HG02678 (cell line): Measurements from ENCODE around the gene PRR20A.
"Not testable (repeated sequence)": the region's sequence is repeated elsewhere in the genome, so short reads cannot be mapped to it uniquely, and the experiment has no call there.

ENCODE experiments used
- ATAC-seq: cut with Tn5 transposase; IDR thresholded peaks from one replicate; pipeline ENCODE4 v1.9.1; 2021; ENCODE audit warnings: mild to moderate bottlenecking, moderate library complexity; ENCODE audit not compliant: unreplicated experiment

The PRR20A gene

DNA sequence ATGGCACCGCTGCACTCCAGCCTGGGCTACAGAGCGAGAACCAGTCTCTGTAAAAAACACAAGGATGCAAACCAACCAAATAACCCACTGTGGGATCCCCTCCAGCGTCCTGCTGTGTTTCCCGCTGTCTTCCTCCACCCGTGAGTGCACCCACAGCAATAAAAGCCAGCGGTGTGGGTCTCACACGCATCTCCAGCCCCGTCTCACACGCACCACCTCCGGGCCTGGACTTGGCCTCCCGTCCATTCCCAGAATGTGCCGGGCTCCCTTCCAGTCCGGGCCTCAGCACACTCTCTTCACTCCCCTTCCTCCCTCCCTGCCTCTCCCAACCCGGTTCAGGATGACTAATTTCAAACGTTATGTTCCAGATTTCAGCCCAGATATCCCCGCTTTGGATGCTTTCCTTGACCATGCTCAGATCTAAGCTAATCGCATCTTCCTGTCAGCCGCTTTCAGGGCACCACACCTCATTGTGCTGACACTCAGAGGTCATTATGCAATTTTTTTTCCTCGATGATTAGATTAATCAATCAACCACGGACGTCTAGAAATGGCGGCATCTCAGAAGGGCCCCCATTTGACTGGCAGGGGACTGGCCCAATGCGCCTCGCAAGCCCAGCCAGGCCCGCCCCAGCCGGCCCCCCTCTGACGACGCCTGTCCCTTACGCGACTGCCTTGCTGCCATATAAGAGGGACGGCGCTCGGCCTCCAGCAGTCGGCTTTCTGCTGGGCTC, at the start of gene PRR20A:
TSS of gene PRR20A (plus strand) at position 684 of the 734 bp plus-strand sequence. CDS start 387 bp downstream, outside the sequence.
- ATAC-seq, result not testable (repeated sequence)

- no peak for ATAC-seq
These were observed 25.8 kb upstream of the PRR20A start for GRCh38 chr13:57114945-57115344.

DNA sequence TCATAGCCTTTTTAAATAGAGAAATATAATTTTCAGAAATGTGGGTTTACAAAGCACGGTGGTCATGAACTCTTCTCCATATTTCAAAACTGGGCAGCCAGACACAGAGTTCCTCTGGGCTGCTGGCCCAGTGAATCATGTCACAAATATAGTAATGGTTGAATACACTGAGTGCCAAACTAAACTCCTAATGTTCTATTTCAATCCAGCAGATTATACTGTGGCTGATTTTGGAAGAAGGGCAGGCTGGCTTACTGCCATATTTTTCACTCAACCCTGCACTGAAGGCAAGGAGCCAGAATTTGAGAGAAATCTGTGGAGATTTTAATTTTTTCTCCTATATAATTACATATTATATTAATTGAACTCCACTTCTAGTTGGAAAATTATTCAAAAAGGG, 17.0 kb upstream of the PRR20A start:
- no peak for ATAC-seq

DNA sequence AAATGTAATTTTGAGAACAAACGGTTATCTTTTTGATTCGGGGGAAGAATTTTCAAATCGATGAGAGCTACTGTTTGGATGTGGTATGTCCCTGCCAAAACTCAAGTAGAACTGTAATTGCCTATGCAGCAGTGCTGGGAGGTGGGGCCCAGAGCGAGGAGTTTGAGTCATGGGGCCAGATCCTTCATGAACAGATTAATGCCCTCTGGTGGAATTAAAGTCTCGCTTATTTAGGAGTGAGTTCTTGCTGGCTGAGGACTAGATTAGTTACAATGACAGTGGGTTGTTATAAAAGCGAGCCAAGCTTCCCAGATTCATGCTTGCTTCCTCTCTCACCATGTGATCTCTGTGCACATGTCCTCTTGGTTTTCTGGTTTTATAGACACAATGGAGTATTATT, 11.8 kb upstream of the PRR20A start:
- ATAC-seq, result no peak

DNA sequence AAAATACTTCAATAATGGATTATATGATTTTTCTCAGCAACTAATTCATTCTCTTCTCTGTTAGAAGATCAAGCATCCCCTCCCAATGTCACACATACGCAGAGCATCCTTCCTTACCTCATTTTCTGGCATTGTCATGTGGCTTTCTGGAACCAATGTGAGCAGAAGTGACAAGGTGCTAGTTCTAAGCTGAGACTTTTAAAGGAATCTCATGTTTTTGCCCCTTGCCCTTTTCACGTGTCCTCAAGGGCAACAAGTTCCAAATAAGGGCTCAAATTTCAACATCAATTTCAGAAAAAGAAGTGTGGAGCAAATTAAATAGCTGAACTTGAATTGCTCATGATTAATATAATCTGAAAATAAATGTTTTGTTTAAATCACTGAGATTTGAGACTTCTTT, 4.6 kb upstream of the PRR20A start:
- ATAC-seq, result no peak

- ATAC-seq, result no peak
These were observed 3.1 kb upstream of the PRR20A start for GRCh38 chr13:57137585-57137984.

DNA sequence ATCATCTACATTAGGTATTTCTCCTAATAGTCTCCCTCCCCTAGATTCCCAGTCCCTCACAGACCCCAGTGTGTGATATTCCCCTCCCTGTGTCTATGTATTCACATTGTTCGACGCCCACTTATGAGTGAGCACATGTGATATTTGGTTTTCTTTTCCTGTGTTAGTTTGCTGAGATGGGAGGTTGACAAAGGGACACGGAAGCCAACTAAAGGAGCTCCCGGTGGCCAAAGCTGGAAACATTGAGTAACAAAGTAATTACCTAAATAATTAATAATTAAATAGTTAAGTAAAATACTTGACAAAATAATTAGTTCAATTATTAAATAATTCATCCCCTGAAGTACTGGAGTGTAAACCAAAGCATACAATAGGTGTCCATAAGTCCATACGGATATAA, 1.7 kb upstream of the PRR20A start:
- no peak for ATAC-seq

- not testable (repeated sequence) for ATAC-seq
These were observed 937 bp upstream of the PRR20A start for GRCh38 chr13:57139781-57140180.

- ATAC-seq, result not testable (repeated sequence)
These were observed 6.5 kb downstream of the PRR20A start, which contains the start of gene PRR20B for GRCh38 chr13:57147188-57147587. PRR20B (plus strand) TSS chr13:57147488; CDS start chr13:57147875, 387 bp downstream.

- not testable (repeated sequence) for ATAC-seq
These were observed 7.4 kb downstream of the PRR20A start for GRCh38 chr13:57148106-57148505.

- ATAC-seq, result not testable (repeated sequence)
These were observed 13.0 kb downstream of the PRR20A start, which contains the start of gene PRR20C for GRCh38 chr13:57153761-57154160. PRR20C (plus strand) TSS chr13:57154061; CDS start chr13:57154448, 387 bp downstream.

- not testable (repeated sequence) for ATAC-seq
These were observed 19.6 kb downstream of the PRR20A start, which contains the start of gene PRR20D for GRCh38 chr13:57160332-57160731. PRR20D (plus strand) TSS chr13:57160632; CDS start chr13:57161019, 387 bp downstream.

GRCh38 chr13:57166897-57167296, 26.2 kb downstream of the PRR20A start, which contains the start of gene PRR20E:
PRR20E (plus strand) TSS chr13:57167197; CDS start chr13:57167584, 387 bp downstream.
- ATAC-seq, result not testable (repeated sequence)

- ATAC-seq, result no peak
These were observed 50.9 kb downstream of the PRR20A start for GRCh38 chr13:57191667-57192066.
